Skeletal muscle tissue (tissue), 4 donors: Measurements from ENCODE around the gene FTO. TPM values are rescaled to one million over a fixed set of nuclear protein-coding genes. Genes with fewer than 3 reads are reported as not detected.

ENCODE experiments used
- H3K27ac ChIP-seq: one replicate; pipeline ENCODE4 v1.7.0; 2013; ENCODE audit warnings: mild to moderate bottlenecking, low read depth, low read length, inconsistent platforms
- H3K27me3 ChIP-seq, 3 donors: one replicate each; pipeline ENCODE4 v1.7.0; 2013; ENCODE audit warnings: low read length in 3 of 3; ENCODE audit not compliant: control insufficient read depth in 3 of 3, insufficient read depth in 3 of 3
- H3K36me3 ChIP-seq, 3 donors: one replicate each; pipeline ENCODE4 v1.7.0; 2013; ENCODE audit warnings: low read length in 3 of 3; ENCODE audit not compliant: control insufficient read depth in 3 of 3, insufficient read depth in 3 of 3
- H3K4me1 ChIP-seq, 3 donors: one replicate each; pipeline ENCODE4 v1.7.0; 2013; ENCODE audit warnings: low read length in 3 of 3, mild to moderate bottlenecking in 3 of 3; ENCODE audit not compliant: control insufficient read depth in 3 of 3, insufficient read depth in 3 of 3
- H3K4me3 ChIP-seq, 3 donors: one replicate each; pipeline ENCODE4 v1.7.0; 2013; ENCODE audit warnings: low read length in 3 of 3
- H3K9ac ChIP-seq, 3 donors: one replicate each; pipeline ENCODE4 v1.7.0; 2013; ENCODE audit warnings: low read length in 3 of 3, mild to moderate bottlenecking in 3 of 3, moderate library complexity in 2 of 3, low read depth in 1 of 3
- H3K9me3 ChIP-seq, 3 donors: one replicate each; pipeline ENCODE4 v1.7.0; 2013; ENCODE audit warnings: low read length in 3 of 3; ENCODE audit not compliant: control insufficient read depth in 3 of 3
- total RNA-seq: library from RNA; depleted of rRNA; stranded (reverse); fragments of >200 nt; gene quantifications from one replicate; pipeline ENCODE4 v1.2.3, GENCODE V29; 2014
- donor health status: Osteomylitis.

The FTO gene
- total RNA-seq, 1 donor from 2014 or later = 37.1 TPM

GRCh38 chr16:54140057-54140787 lies 436.3 kb downstream of the FTO start:
- Histone ChIP-seq H3K4me3 (no peak overlapping the region), H3K36me3 (no peaks in the 10 kb centered on the region), H3K9ac (no peak overlapping the region), H3K4me1 (no peaks in the 10 kb centered on the region), H3K9me3 (no peaks in the 10 kb centered on the region), H3K27me3 (peaks cover 0 to 3% (median 0%) of the 10 kb centered on the region in 3 donors), H3K27ac (no peak overlapping the region)

- H3K36me3 ChIP-seq = no peaks in the 10 kb centered on the region
- H3K27ac ChIP-seq = no peak overlapping the region
- no peaks in the 10 kb centered on the region for H3K9me3 ChIP-seq
- H3K4me1 ChIP-seq = no peaks in the 10 kb centered on the region
- H3K27me3 ChIP-seq = peaks cover 0 to 3% (median 0%) of the 10 kb centered on the region in 3 donors
- H3K4me3 ChIP-seq = no peak overlapping the region
- no peak overlapping the region for H3K9ac ChIP-seq
Measured at GRCh38 chr16:54140788-54141136, 436.8 kb downstream of the FTO start.

GRCh38 chr16:54142787-54143186 lies 438.8 kb downstream of the FTO start:
- Histone ChIP-seq H3K27ac (no peak overlapping the region), H3K4me1 (no peaks in the 10 kb centered on the region), H3K4me3 (no peak overlapping the region), H3K27me3 (peaks cover 0 to 3% (median 0%) of the 10 kb centered on the region in 3 donors), H3K36me3 (no peaks in the 10 kb centered on the region), H3K9ac (no peak overlapping the region), H3K9me3 (no peaks in the 10 kb centered on the region)

- H3K4me3 ChIP-seq = no peak overlapping the region
- peaks cover 0 to 3% (median 0%) of the 10 kb centered on the region in 3 donors for H3K27me3 ChIP-seq
- H3K9me3 ChIP-seq = no peaks in the 10 kb centered on the region
- no peak overlapping the region for H3K9ac ChIP-seq
- H3K36me3 ChIP-seq = no peaks in the 10 kb centered on the region
- H3K27ac ChIP-seq = no peak overlapping the region
- no peaks in the 10 kb centered on the region for H3K4me1 ChIP-seq
Measured at GRCh38 chr16:54143410-54143809, 439.5 kb downstream of the FTO start.

- H3K9me3 ChIP-seq = no peaks in the 10 kb centered on the region
- H3K27ac ChIP-seq = no peak overlapping the region
- H3K27me3 ChIP-seq = peaks cover 0 to 3% (median 0%) of the 10 kb centered on the region in 3 donors
- no peak overlapping the region for H3K9ac ChIP-seq
- H3K36me3 ChIP-seq = no peaks in the 10 kb centered on the region
- no peaks in the 10 kb centered on the region for H3K4me1 ChIP-seq
- no peak overlapping the region for H3K4me3 ChIP-seq
Measured at GRCh38 chr16:54143934-54144571, 440.1 kb downstream of the FTO start.

- Histone ChIP-seq H3K36me3 (no peaks in the 10 kb centered on the region), H3K4me3 (no peak overlapping the region), H3K9ac (no peak overlapping the region), H3K4me1 (no peaks in the 10 kb centered on the region), H3K27me3 (peaks cover 0 to 3% (median 0%) of the 10 kb centered on the region in 3 donors), H3K9me3 (no peaks in the 10 kb centered on the region), H3K27ac (no peak overlapping the region)
Measured at GRCh38 chr16:54144572-54144947, 440.6 kb downstream of the FTO start.

- peaks cover 0 to 5% (median 3%) of the 10 kb centered on the region in 3 donors for H3K27me3 ChIP-seq
- H3K4me1 ChIP-seq = no peaks in the 10 kb centered on the region
- no peak overlapping the region for H3K4me3 ChIP-seq
- H3K9me3 ChIP-seq = no peaks in the 10 kb centered on the region
- H3K9ac ChIP-seq = no peak overlapping the region
- H3K27ac ChIP-seq = no peak overlapping the region
- H3K36me3 ChIP-seq = no peaks in the 10 kb centered on the region
Measured at GRCh38 chr16:54145881-54146280, 441.9 kb downstream of the FTO start.

- Histone ChIP-seq H3K9me3 (no peaks in the 10 kb centered on the region), H3K36me3 (no peaks in the 10 kb centered on the region), H3K4me3 (no peak overlapping the region), H3K9ac (no peak overlapping the region), H3K27ac (no peak overlapping the region), H3K27me3 (peaks cover 0 to 6% (median 0%) of the 10 kb centered on the region in 3 donors), H3K4me1 (no peaks in the 10 kb centered on the region)
Measured at GRCh38 chr16:54148974-54149373, 445.0 kb downstream of the FTO start.

GRCh38 chr16:54150861-54151260 lies 446.9 kb downstream of the FTO start:
- H3K27me3 ChIP-seq = peaks cover 0 to 6% (median 4%) of the 10 kb centered on the region in 3 donors
- no peaks in the 10 kb centered on the region for H3K9me3 ChIP-seq
- H3K4me3 ChIP-seq = no peak overlapping the region
- no peaks in the 10 kb centered on the region for H3K36me3 ChIP-seq
- H3K9ac ChIP-seq = no peak overlapping the region
- no peak overlapping the region for H3K27ac ChIP-seq
- no peaks in the 10 kb centered on the region for H3K4me1 ChIP-seq

GRCh38 chr16:54152362-54153239 lies 448.6 kb downstream of the FTO start:
- Histone ChIP-seq H3K9ac (no peak overlapping the region), H3K9me3 (no peaks in the 10 kb centered on the region), H3K4me3 (no peak overlapping the region), H3K36me3 (no peaks in the 10 kb centered on the region), H3K4me1 (no peaks in the 10 kb centered on the region), H3K27me3 (peaks cover 0 to 6% (median 4%) of the 10 kb centered on the region in 3 donors), H3K27ac (no peak overlapping the region)
